ENCODE results near the gene CDK5R2. TPM values are rescaled to one million over a fixed set of nuclear protein-coding genes. Genes with fewer than 3 reads are reported as not detected.

The CDK5R2 gene
- total and polyA plus RNA-seq, 2 of the 13 experiments (the other 11 are each of a cell fraction or from before 2014, with no cell fraction given): not detected

GRCh38 chr2:218992196-218992595 is 32.7 kb downstream of the CDK5R2 start:
- no peak for TF ChIP-seq DNMT1 (CRISPR knock-in tag; IDR thresholded peaks at IDR 0.05)
- TF ChIP-seq POLR2G (IDR thresholded peaks at IDR 0.05; ENCODE audit: low read depth, low read length): no peak
- TF ChIP-seq, protein P1, sequence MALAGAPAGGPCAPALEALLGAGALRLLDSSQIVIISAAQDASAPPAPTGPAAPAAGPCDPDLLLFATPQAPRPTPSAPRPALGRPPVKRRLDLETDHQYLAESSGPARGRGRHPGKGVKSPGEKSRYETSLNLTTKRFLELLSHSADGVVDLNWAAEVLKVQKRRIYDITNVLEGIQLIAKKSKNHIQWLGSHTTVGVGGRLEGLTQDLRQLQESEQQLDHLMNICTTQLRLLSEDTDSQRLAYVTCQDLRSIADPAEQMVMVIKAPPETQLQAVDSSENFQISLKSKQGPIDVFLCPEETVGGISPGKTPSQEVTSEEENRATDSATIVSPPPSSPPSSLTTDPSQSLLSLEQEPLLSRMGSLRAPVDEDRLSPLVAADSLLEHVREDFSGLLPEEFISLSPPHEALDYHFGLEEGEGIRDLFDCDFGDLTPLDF (CRISPR knock-in tag; IDR thresholded peaks at IDR 0.05): no peak
- TF ChIP-seq HOXA9 (CRISPR knock-in tag; IDR thresholded peaks at IDR 0.05; ENCODE audit: borderline replicate concordance): no peak
- no peak for TF ChIP-seq SATB2 (CRISPR knock-in tag; IDR thresholded peaks at IDR 0.05)
- no peak for TF ChIP-seq ZC3H4 (CRISPR knock-in tag; IDR thresholded peaks at IDR 0.05; ENCODE audit: borderline replicate concordance)
- no peak for TF ChIP-seq ONECUT2 (CRISPR knock-in tag; IDR thresholded peaks at IDR 0.05)
- TF ChIP-seq ZNF616 (CRISPR knock-in tag; IDR thresholded peaks at IDR 0.05; ENCODE audit: low read depth): no peak
- TF ChIP-seq CTCF (CRISPR knock-in tag; IDR thresholded peaks at IDR 0.05): no peak
- no peak for TF ChIP-seq KLF16 (CRISPR knock-in tag; IDR thresholded peaks at IDR 0.05)
- TF ChIP-seq PHF21A (CRISPR knock-in tag; IDR thresholded peaks at IDR 0.05): no peak
- TF ChIP-seq ZFX (CRISPR knock-in tag; IDR thresholded peaks at IDR 0.05; ENCODE audit: low read depth): no peak
- no peak for TF ChIP-seq BRF2 (CRISPR knock-in tag; IDR thresholded peaks at IDR 0.05)
- TF ChIP-seq ATRX (CRISPR knock-in tag; IDR thresholded peaks at IDR 0.05; ENCODE audit: borderline replicate concordance): no peak
- no peak for TF ChIP-seq ZNF563 (CRISPR knock-in tag; IDR thresholded peaks at IDR 0.05)
- DNase-seq (ENCODE audit: low spot score): no peak
- Histone ChIP-seq H3K9ac (ENCODE audit: insufficient read depth, low read depth, low read length) (no peak overlapping the region), H2AFZ (ENCODE audit: low read length) (no peak overlapping the region), H4K20me1 (ENCODE audit: insufficient read depth, low read length) (peaks cover 24% of the 10 kb centered on the region; the same call in 1 of the 2 replicates), H3K79me2 (ENCODE audit: insufficient read depth, low read length) (no peaks in the 10 kb centered on the region), H3K4me1 (ENCODE audit: insufficient read depth, low read length) (peaks cover 20% of the 10 kb centered on the region), H3K4me3 (replicated peaks in 1 of 3; ENCODE audit: insufficient read depth in 1 of 3, low read depth in 2 of 3, low read length in 3 of 3) (no peak overlapping the region), H3K27me3 (ENCODE audit: control insufficient read depth in 1 of 2, insufficient read depth in 2 of 2, low read length in 2 of 2) (peaks cover 38 to 94% of the 10 kb centered on the region in 2 experiments), H3K9me3 (ENCODE audit: low read length) (no peaks in the 10 kb centered on the region), H3K27ac (ENCODE audit: extremely low read length, insufficient read depth, low read length) (no peak overlapping the region), H3K4me2 (ENCODE audit: low read depth, low read length) (no peak overlapping the region), H3K36me3 (replicated peaks in 1 of 2; ENCODE audit: control insufficient read depth in 1 of 2, insufficient read depth in 2 of 2, low read length in 2 of 2) (no peaks in the 10 kb centered on the region)
- BruUV-seq (replicated peaks): no TSS peak
- ATAC-seq: no peak
- ChIA-PET CTCF (ENCODE audit: low intra/inter-chr PET ratio, low total read pairs) (interaction anchor here (1.2 to 1.7 kb wide), 2 partner anchors 13 to 127 kb away, joined by 3 to 7 read pairs; no protein-coding TSS in a partner anchor), POLR2A (no interaction called here)
- WGBS (ENCODE audit: low lambda C conversion rate): 7% methylated on average over 6 of the region's 7 CpGs
- no peak for FAIRE-seq
- intact Hi-C loops (cut with micrococcal nuclease; ENCODE audit: unreplicated experiment) (no loop called here), in situ Hi-C loops (cut with HindIII; ENCODE audit: extremely low pct_ligation_motif_present, low pct_unique_long_range_greater_than_20kb) (no loop called here)
